ENCODE results near the gene TMEM164.

DNA sequence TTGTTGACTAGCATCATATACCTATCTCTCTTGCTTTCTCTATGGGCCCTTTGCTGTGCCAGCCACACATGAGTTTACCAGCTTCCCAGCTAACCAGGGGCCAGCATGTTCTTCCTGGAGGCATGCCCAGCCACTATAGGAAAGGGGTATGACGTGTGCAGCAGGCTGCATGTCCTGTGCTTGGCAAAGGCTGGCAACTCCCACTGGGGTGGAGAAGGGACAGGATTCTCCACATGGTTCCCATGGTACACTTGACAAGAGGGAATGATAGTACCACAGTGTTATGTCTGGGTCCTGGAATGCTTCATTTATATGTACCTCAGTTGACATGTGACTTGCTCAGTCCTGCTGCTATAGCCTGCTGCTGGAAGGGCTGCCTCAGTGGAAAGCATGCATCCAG is 78.8 kb downstream of the TMEM164 start:
- TF ChIP-seq, protein P1, sequence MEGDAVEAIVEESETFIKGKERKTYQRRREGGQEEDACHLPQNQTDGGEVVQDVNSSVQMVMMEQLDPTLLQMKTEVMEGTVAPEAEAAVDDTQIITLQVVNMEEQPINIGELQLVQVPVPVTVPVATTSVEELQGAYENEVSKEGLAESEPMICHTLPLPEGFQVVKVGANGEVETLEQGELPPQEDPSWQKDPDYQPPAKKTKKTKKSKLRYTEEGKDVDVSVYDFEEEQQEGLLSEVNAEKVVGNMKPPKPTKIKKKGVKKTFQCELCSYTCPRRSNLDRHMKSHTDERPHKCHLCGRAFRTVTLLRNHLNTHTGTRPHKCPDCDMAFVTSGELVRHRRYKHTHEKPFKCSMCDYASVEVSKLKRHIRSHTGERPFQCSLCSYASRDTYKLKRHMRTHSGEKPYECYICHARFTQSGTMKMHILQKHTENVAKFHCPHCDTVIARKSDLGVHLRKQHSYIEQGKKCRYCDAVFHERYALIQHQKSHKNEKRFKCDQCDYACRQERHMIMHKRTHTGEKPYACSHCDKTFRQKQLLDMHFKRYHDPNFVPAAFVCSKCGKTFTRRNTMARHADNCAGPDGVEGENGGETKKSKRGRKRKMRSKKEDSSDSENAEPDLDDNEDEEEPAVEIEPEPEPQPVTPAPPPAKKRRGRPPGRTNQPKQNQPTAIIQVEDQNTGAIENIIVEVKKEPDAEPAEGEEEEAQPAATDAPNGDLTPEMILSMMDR (conservative IDR thresholded peaks at IDR 0.05 in 1 of 2, IDR thresholded peaks at IDR 0.05 in 1 of 2; ENCODE audit: low read depth in 1 of 2, low read length in 2 of 2), result no peak
- TF ChIP-seq EZH2 (IDR thresholded peaks at IDR 0.05; ENCODE audit: low read length, missing control alignments), result no peak
